Hindlimb muscle (tissue), 1 donor: ENCODE measurements around the gene CFAP90. TPM values are rescaled to one million over a fixed set of nuclear protein-coding genes. Genes with fewer than 3 reads are reported as not detected.

Experiments used
- DNase-seq: peaks from one replicate; pipeline ENCODE4 v3.0.0-alpha.2; 2013
- polyA plus RNA-seq: library from polyadenylated mRNA; unstranded; fragments of 120-200 nt; gene quantifications from one replicate; pipeline ENCODE4 v1.2.1, GENCODE V29; 2013; ENCODE audit not compliant: insufficient read length

CFAP90 gene
- polyA plus RNA-seq, 1 donor = not detected

DNA sequence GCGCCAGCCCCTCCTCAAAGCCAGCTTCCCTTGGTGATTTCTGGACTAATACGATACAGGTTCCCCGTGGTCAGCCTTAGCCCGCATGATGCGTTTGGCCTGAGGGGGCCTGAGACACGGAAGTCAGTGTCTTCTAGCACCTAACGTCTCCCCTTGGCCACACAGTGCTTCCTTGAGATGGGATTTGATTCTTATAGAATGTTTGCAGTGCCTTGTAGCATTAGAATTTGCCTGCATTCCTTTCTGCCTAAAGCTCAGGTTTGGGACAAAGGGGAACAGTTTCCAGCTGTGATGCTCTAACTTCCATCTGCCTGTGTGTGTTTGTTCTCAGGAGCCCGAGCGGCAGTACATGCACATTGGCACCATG is 34.4 kb downstream of the CFAP90 start:
- no peak for DNase-seq

DNA sequence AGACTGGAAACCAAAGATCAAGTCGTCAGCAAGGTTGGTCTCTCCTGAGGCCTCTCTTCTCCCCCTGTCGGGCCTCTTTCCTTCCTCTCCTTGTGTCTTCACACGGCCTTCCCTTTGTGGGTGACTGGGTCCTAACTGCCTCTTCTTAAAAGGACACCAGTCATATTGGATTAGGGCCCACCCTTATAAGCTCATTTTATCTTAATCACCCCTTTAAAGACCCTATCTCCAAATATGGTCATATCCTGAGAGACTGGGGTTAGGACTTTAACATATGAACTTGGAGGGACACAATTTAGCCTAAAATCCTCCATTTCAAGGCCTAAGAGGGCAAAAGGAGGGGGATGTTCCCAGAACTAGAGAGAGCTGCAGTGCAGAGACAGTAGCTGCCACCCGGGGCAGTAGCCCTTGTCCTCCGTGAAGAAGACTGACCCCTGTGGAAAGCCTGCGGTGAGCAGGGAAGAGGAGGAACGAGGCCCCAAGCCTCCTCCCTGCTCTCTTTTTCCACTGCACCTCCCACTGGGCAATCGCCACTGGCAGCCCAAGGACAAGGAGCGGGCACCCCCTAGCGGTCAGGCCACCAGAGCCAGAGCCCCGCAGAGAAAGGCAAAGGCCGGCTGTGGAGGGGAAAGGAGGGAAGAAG is 34.9 kb downstream of the CFAP90 start:
- DNase-seq = peak; percentile 69

GRCh38 chr5:7814816-7815215 is 36.1 kb downstream of the CFAP90 start:
- no peak for DNase-seq

DNA sequence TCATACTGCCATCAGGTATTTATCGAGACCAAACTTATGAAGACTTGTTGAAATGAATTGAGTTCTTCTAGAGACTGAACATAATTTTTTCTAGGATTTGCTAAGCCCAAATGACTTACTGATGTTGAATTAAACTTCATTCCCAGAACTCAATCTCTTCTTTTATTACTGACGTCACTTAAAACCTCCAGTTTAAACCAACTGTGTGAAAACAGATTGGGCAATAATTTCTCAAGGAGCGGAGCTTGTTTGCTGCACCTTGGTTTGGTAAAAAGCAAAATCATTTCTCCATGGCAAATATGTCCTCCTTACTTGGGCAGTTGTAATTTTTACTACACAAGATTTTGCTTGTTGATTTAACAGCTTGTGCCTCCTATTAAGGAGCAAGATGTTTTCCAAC is 37.4 kb downstream of the CFAP90 start:
- no peak for DNase-seq

- no peak for DNase-seq
These were observed 37.9 kb downstream of the CFAP90 start for GRCh38 chr5:7813007-7813406.

DNA sequence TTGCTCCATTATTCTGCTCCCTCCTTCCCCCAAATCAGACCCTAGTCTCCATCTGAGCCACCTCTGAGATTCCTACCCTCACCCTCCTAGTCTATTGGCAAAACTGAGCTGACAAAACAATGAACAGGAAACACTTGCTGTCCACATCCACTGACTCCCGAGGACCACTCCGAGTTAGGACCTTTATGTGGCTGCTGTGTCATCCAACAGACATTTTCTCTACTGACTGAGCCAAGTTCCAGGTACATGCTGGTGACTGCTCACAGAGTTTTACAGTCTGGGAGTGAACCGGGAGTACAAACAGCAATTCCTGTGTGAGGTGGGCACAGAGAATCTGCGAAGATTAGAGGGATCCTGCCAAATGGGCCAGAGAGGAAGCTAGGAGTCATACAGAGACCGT is 39.2 kb downstream of the CFAP90 start:
- DNase-seq = no peak

DNA sequence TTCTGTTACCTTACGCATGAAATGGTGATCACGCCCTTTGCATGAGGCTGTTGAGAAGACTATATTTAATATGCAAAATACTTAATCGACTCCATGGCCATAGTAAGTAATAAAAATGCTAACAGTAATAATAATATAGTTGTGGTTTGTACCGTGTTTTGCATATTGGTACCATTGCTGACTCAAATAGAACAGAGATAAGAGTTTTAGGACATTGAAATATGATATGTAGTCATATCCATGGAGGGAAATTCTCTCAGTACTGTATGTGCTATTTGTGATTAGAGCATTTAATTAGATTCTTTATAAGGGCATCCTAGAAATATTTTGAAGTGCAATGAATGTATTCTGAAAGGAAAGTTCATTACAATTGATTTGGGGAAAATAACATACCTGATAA is 41.9 kb downstream of the CFAP90 start:
- no peak for DNase-seq

GRCh38 chr5:7805379-7805778 is 45.6 kb downstream of the CFAP90 start:
- no peak for DNase-seq

GRCh38 chr5:7803937-7804336 is 47.0 kb downstream of the CFAP90 start:
- DNase-seq = no peak

- DNase-seq = no peak
These were observed 48.1 kb downstream of the CFAP90 start for GRCh38 chr5:7802855-7803254.

DNA sequence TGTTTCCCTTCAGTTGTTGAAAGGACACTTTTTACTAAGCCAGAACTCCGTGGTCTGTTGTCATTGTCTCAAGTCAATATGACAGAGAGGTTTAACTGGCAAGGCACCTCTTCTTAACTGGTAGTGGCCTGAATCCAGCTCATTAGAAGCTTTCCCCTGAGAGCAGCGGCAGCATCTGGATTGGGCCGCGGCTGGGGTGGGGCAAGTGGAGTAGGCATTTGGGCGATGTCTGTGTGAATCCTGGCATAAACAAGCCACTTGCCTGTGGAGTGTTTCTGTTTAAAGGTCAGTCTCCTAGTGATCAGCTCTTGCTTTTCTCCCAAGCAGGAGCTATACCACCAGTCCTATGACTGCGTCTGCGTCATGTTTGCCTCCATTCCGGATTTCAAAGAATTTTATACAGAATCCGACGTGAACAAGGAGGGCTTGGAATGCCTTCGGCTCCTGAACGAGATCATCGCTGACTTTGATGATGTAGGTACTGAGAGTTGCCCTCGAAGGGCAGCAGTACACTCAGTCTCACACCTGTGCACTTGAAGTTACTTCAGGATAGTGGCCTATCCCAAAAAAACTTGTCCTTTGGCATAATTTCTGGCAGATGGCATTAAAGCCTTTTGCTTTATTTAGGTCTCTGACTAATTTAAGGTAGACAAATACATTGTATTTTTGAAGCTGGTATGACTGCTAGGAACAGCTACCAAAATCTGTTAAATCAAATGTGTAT is 48.9 kb downstream of the CFAP90 start:
- DNase-seq = no peak

GRCh38 chr5:7795306-7795705 is 55.6 kb downstream of the CFAP90 start:
- DNase-seq = no peak

GRCh38 chr5:7794823-7795222 is 56.1 kb downstream of the CFAP90 start:
- no peak for DNase-seq

GRCh38 chr5:7794311-7794710 is 56.6 kb downstream of the CFAP90 start:
- no peak for DNase-seq

DNA sequence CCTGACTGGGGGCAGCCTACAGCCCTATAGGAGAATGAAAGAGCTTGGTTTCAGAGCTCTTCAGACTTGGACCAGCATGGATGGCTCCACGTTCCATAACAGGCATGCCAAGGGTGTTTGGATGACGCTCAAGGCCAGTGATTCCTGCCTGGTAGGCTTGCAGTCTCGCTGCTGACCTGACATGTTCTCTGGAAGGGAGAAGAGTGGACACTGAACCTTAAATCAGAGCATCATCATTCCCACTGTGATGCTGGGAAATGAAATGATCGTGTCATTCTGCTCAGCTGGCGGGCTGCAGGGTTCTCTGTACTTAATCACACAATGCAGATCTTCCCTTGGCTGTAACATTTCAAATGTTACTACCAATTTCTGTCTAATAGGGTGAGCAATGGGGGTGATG is 57.0 kb downstream of the CFAP90 start:
- DNase-seq = no peak

- no peak for DNase-seq
These were observed 61.4 kb downstream of the CFAP90 start for GRCh38 chr5:7789567-7789966.

GRCh38 chr5:7787770-7788169 is 63.2 kb downstream of the CFAP90 start:
- DNase-seq = no peak

DNA sequence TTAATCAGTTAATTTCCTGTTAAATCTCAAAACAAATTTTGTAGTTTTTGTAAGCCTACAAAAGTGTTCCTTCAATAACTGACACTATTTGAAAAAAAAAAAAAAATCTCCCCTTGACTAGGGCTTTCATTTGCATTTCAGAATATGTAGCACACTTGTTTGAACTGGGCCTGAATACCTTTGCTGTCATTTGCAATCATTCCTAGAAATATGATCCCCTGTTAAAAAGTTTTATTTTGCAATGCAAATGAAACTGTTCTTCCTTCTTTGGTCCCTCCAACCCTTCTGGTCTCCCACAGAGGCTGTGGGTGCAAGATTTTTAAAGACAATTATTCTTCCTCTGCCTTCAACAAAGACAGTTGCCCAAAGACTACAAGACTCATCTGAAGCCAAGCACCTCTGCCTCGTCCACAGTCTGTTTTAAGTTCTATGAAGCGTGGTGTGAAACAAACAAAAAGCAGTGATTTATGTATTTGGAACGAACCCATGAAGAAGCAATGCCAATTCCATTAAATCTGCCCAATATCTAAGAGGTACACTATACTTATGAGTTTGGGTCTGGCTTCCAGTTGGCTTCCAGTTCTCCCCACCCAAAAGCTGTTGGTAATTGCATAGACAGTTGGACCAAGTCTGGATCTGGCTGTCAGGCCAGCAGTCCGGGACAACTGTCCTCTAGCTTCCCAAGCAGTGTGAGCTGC is 66.1 kb downstream of the CFAP90 start:
- no peak for DNase-seq

DNA sequence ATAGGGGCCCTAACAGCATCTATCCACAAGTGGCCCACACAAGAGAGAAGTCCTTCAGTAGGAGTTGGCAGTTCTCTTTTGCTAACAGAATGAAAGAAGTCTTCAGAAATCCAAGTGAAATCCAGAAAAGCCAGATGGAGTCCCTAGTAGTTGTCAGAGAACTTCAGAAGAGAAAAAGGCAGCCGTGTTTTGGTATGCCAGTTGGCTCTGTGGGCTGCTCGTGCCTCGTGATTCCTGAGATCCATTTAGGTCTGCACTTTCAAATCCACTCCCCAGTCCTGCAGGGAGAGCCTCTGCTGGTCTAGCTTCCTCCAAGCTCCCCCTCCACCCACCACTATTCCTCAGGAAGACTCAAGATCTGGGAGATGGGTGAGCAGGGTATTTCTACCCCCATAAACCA is 69.0 kb downstream of the CFAP90 start:
- DNase-seq = no peak

Other genes with a start within 250 kb of the CFAP90 start
- gene FASTKD3, start 17.9 kb upstream of the CFAP90 start, polyA plus RNA-seq = 8.6 TPM
- 25.9 TPM for gene MTRR, start 18.0 kb upstream of the CFAP90 start, polyA plus RNA-seq